Measurements from ENCODE around the gene DVL2. TPM values are rescaled to one million over a fixed set of nuclear protein-coding genes. Genes with fewer than 3 reads are reported as not detected.

The DVL2 gene
- total RNA-seq (34.1 TPM), polyA plus RNA-seq (ENCODE audit: insufficient read depth in 1 of 8, insufficient read length in 8 of 8, low replicate concordance in 1 of 8) (10 to 100 TPM; 31.2 to 43.3 (median 40.0) TPM)
- long read RNA-seq, donor 1, partial matches to known transcripts = 0 of 4 reads
- long read RNA-seq, donor 1, other reads (novel, unspliced or antisense) = 0 of 4 reads
- long read RNA-seq, donor 2 = 0 reads
- long read RNA-seq, donor 3, partial matches to known transcripts = 6 of 14 reads
- long read RNA-seq, donor 3, other reads (novel, unspliced or antisense) = 5 of 14 reads
- long read RNA-seq, donor 4, partial matches to known transcripts = 0 of 4 reads
- long read RNA-seq, donor 4, other reads (novel, unspliced or antisense) = 0 of 4 reads
- long read RNA-seq, donor 5, transcript DVL2-201 (15 exons, 3,018 nt) = major isoform, 8 of 22 reads
- long read RNA-seq, donor 5, partial matches to known transcripts = 7 of 22 reads
- long read RNA-seq, donor 5, other reads (novel, unspliced or antisense) = 6 of 22 reads
- long read RNA-seq, donor 6, transcript DVL2-201 (15 exons, 3,018 nt) = major isoform, 5 of 6 reads
- long read RNA-seq, donor 6, partial matches to known transcripts = 0 of 6 reads
- long read RNA-seq, donor 6, other reads (novel, unspliced or antisense) = 0 of 6 reads
- long read RNA-seq, donor 7, partial matches to known transcripts = 0 of 4 reads
- long read RNA-seq, donor 7, other reads (novel, unspliced or antisense) = 0 of 4 reads
- long read RNA-seq, donor 8, partial matches to known transcripts = 0 of 4 reads
- long read RNA-seq, donor 8, other reads (novel, unspliced or antisense) = 0 of 4 reads
- long read RNA-seq, donor 9, partial matches to known transcripts = 0 of 4 reads
- long read RNA-seq, donor 9, other reads (novel, unspliced or antisense) = 0 of 4 reads
- long read RNA-seq, donor 10, transcript DVL2-201 (15 exons, 3,018 nt) = major isoform, 9 of 14 reads
- long read RNA-seq, donor 10, partial matches to known transcripts = 5 of 14 reads
- long read RNA-seq, donor 10, other reads (novel, unspliced or antisense) = 0 of 14 reads
- long read RNA-seq, donor 11 = 0 reads

DNA sequence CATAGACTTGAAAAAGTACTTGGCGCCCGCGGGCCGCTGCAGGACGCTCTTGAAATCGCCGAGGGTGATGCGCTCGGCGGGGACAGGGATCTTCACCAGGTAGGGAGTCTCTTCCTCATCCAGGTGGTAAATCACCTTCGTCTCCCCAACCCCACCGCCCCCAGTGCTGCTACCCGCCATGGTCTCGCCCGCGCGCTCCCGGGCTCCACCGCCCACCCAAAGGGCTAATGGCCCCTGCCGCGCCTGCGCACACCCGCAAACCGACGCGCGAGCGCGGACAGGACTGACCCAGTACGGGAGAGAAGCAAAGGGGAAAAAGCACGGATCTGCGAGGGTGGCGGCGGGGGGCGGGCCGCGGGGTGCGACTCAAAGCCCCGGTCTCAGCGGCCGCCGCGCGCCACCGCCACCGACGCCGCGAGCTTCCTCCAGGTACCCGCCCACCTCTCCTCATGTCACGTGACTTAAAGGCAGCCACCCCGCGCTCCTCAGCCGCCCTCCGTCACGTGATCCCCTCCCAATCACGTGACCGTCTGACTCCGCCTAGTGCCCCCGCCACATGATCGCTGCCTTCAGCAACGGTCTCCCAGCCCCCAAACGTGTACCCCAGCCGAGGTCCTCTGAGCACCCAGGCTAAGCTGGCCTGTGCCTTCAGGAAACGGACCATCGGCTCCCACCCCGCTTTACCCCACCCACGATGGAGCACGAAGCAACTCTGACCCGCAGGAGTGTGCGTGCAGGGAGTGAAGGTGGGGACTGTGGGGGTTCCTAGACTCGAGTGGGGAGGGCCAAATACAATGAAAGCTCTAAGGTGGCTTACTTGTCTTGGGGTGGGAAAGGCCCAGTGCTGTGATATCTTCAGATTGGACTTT, at the start of gene DVL2:
Gene DVL2 (minus strand): TSS at position 435 of the 869 bp plus-strand sequence. CDS start 255 bp downstream, at position 180.
- Histone ChIP-seq H3K4me1 (ENCODE audit: control insufficient read depth, insufficient read depth, low read length) (peaks cover 31% of the 10 kb centered on the region), H3K9me3 (replicated peaks; ENCODE audit: control insufficient read depth, low read depth, low read length) (no peaks in the 10 kb centered on the region), H3K27me3 (ENCODE audit: control insufficient read depth, insufficient read depth, low read length) (no peaks in the 10 kb centered on the region), H3K36me3 (ENCODE audit: control insufficient read depth, insufficient read depth, low read length) (peaks cover 40% of the 10 kb centered on the region), H3K4me3 (ENCODE audit: low read length) (peak within 1 kb of the TSS; percentile 94), H3K27ac (ENCODE audit: low read length) (peak within 1 kb of the TSS; percentile 91)
- 0% methylated on average over 59 of the region's 72 CpGs for WGBS (ENCODE audit: insufficient coverage)
- peak; percentile 98 for DNase-seq

DNA sequence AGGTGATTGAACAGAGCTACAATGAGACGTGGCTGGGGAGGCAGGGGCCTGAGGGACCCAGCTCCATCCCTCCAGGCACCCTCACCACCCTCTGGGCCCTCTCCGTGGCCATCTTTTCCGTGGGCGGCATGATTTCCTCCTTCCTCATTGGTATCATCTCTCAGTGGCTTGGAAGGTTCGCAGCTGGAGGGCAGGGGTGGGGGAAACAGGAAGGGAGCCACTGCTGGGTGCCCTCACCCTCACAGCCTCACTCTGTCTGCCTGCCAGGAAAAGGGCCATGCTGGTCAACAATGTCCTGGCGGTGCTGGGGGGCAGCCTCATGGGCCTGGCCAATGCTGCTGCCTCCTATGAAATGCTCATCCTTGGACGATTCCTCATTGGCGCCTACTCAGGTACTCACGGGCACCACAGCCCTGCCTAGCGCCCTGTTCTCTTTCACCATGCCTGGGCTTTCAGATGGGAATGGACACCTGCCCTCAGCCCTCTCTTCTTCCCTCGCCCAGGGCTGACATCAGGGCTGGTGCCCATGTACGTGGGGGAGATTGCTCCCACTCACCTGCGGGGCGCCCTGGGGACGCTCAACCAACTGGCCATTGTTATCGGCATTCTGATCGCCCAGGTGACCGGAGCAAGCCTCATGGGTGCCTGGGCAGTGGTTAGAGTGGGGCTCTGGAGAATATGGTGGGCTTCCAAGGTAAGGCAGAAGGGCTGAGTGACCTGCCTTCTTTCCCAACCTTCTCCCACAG, 49.3 kb upstream of the DVL2 start:
- 80% methylated on average over 8 of the region's 18 CpGs for WGBS (ENCODE audit: insufficient coverage)
- DNase-seq = no peak
- H3K4me3 ChIP-seq (ENCODE audit: low read length) = no peak overlapping the region
- H3K27ac ChIP-seq (ENCODE audit: low read length) = no peak overlapping the region
- H3K9me3 ChIP-seq (replicated peaks; ENCODE audit: control insufficient read depth, low read depth, low read length) = no peaks in the 10 kb centered on the region
- peaks cover 39% of the 10 kb centered on the region for H3K27me3 ChIP-seq (ENCODE audit: control insufficient read depth, insufficient read depth, low read length)
- H3K36me3 ChIP-seq (ENCODE audit: control insufficient read depth, insufficient read depth, low read length) = peaks cover 28% of the 10 kb centered on the region
- peaks cover 30% of the 10 kb centered on the region for H3K4me1 ChIP-seq (ENCODE audit: control insufficient read depth, insufficient read depth, low read length)

DNA sequence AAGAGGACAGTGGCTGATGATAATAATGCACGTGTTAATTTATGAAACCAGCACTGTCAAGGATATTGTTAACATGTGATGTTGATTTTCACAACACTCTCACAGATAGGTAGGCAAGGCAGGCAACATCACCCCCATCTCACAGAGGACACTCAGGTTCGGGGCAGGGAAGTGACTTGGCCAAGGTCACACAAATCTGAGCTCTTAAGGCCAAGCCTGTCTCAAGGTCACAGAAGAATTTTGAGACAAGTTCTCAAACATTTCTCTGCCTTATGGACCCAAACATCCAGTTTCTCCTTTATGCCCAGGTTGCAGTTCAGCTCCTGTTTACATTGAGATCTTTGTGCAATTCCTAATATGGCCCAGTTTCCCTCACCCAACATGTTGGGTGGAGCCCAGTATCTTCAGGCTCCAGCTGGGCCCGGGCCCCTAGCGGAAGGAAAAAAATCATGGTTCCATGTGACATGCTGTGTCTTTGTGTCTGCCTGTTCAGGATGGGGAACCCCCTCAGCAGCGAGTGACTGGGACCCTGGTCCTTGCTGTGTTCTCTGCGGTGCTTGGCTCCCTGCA, 48.5 kb upstream of the DVL2 start:
- H3K36me3 ChIP-seq (ENCODE audit: control insufficient read depth, insufficient read depth, low read length) = peaks cover 28% of the 10 kb centered on the region
- peaks cover 37% of the 10 kb centered on the region for H3K27me3 ChIP-seq (ENCODE audit: control insufficient read depth, insufficient read depth, low read length)
- peaks cover 30% of the 10 kb centered on the region for H3K4me1 ChIP-seq (ENCODE audit: control insufficient read depth, insufficient read depth, low read length)
- 80% methylated on average over 5 of the region's 6 CpGs for WGBS (ENCODE audit: insufficient coverage)
- H3K4me3 ChIP-seq (ENCODE audit: low read length) = peak overlapping the region; percentile 61
- DNase-seq = no peak
- peak overlapping the region; percentile 95 for H3K27ac ChIP-seq (ENCODE audit: low read length)
- H3K9me3 ChIP-seq (replicated peaks; ENCODE audit: control insufficient read depth, low read depth, low read length) = no peaks in the 10 kb centered on the region

DNA sequence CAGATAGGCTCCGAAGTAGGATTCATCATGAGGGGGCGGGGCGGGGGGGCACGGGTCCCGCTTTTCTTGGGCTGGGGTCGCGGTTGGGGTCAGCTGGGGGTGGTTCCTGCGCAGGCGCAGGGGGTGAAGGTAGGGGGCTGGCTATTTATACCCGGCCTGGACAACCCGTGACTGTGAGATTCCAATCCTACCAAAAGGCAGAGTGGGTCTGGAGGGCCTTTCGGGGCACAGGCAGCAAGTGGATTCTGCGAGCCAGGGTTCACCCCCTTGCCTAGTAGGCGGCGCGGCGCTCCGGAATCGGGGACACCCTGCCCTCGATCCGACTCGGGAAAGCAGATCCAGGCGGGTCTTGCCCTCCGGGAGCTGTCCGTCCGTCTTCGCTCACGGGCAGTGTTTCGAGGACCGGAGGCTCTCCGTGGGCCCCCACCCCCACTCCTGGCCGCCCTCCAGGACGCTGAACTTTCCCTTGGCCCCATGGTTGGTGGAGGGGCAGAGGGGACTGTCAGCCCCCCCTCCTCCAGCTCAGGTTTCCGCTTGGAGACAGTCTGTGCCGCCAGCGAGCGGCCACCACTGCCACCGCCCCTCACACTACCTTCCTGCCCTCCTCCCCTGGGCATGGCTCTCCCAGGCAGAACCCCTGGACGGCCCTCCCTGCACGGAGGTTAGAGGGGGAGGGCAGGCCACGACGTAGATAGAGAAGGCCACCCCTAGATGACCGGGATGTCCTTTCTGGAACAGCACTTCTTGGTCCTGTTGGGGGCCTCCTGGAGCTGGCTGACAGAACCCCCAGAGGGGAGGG, 47.8 kb upstream of the DVL2 start:
- Histone ChIP-seq H3K4me1 (ENCODE audit: control insufficient read depth, insufficient read depth, low read length) (peaks cover 28% of the 10 kb centered on the region), H3K27ac (ENCODE audit: low read length) (peak overlapping the region; percentile 95), H3K4me3 (ENCODE audit: low read length) (peak overlapping the region; percentile 61), H3K9me3 (replicated peaks; ENCODE audit: control insufficient read depth, low read depth, low read length) (no peaks in the 10 kb centered on the region), H3K27me3 (ENCODE audit: control insufficient read depth, insufficient read depth, low read length) (peaks cover 37% of the 10 kb centered on the region), H3K36me3 (ENCODE audit: control insufficient read depth, insufficient read depth, low read length) (peaks cover 28% of the 10 kb centered on the region)
- WGBS (ENCODE audit: insufficient coverage) = 3% methylated on average over 20 of the region's 43 CpGs
- DNase-seq = peak; percentile 48

DNA sequence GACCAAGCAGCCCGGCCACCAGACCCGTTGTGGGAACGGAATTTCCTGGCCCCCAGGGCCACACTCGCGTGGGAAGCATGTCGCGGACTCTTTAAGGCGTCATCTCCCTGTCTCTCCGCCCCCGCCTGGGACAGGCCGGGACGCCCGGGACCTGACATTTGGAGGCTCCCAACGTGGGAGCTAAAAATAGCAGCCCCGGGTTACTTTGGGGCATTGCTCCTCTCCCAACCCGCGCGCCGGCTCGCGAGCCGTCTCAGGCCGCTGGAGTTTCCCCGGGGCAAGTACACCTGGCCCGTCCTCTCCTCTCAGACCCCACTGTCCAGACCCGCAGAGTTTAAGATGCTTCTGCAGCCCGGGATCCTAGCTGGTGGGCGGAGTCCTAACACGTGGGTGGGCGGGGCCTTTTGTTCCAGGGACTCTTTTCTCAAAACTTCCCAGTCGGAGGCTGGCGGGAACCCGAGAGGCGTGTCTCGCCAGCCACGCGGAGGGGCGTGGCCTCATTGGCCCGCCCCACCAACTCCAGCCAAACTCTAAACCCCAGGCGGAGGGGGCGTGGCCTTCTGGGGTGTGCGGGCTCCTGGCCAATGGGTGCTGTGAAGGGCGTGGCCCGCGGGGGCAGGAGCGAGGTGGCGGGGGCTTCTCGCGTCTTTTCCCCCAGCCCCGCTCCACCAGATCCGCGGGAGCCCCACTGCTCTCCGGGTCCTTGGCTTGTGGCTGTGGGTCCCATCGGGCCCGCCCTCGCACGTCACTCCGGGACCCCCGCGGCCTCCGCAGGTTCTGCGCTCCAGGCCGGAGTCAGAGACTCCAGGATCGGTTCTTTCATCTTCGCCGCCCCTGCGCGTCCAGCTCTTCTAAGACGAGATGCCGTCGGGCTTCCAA, 47.0 kb upstream of the DVL2 start, which contains the start of gene SLC2A4:
Gene SLC2A4 (plus strand): TSS at position 645 of the 879 bp plus-strand sequence. CDS start 217 bp downstream, at position 862.
- peak within 1 kb of the TSS; percentile 61 for H3K4me3 ChIP-seq (ENCODE audit: low read length)
- peak; percentile 94 for DNase-seq
- H3K27ac ChIP-seq (ENCODE audit: low read length) = peak within 1 kb of the TSS; percentile 95
- H3K36me3 ChIP-seq (ENCODE audit: control insufficient read depth, insufficient read depth, low read length) = peaks cover 26% of the 10 kb centered on the region
- peaks cover 33% of the 10 kb centered on the region for H3K27me3 ChIP-seq (ENCODE audit: control insufficient read depth, insufficient read depth, low read length)
- H3K4me1 ChIP-seq (ENCODE audit: control insufficient read depth, insufficient read depth, low read length) = peaks cover 28% of the 10 kb centered on the region
- WGBS (ENCODE audit: insufficient coverage) = under 1% methylated on average over 71 of the region's 71 CpGs
- no peaks in the 10 kb centered on the region for H3K9me3 ChIP-seq (replicated peaks; ENCODE audit: control insufficient read depth, low read depth, low read length)

DNA sequence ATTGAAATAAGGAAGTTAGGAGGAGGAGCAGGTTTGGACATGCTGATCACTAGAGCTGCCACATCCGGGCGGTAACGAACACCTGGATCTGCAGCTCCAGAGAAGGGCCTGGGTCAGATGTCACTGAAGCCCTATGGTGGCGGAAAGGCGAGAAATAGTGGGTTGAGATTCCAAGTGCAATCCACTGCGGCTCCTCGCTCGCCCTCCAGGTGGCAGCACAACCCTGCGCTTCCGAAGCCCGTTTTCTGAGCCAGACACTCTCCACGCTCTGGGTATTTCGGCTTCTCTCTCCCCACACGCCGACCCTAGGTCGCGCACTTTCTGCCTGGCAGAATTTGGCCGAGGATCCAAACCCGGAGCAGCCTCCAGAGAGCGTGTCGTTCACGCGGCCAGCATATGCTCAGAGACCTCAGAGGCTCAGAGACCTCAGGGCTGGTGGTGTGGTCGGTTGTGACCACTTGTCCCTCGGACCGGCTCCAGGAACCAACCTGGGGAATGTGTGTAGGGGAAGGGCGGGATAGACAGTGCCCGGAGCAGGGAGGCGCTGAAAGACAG, 46.3 kb upstream of the DVL2 start:
- Histone ChIP-seq H3K4me3 (ENCODE audit: low read length) (peak overlapping the region; percentile 61), H3K9me3 (replicated peaks; ENCODE audit: control insufficient read depth, low read depth, low read length) (no peaks in the 10 kb centered on the region), H3K36me3 (ENCODE audit: control insufficient read depth, insufficient read depth, low read length) (peaks cover 22% of the 10 kb centered on the region), H3K27ac (ENCODE audit: low read length) (peak overlapping the region; percentile 95), H3K4me1 (ENCODE audit: control insufficient read depth, insufficient read depth, low read length) (peaks cover 28% of the 10 kb centered on the region), H3K27me3 (ENCODE audit: control insufficient read depth, insufficient read depth, low read length) (peaks cover 33% of the 10 kb centered on the region)
- WGBS (ENCODE audit: insufficient coverage) = under 1% methylated on average over 23 of the region's 29 CpGs
- DNase-seq = peak; percentile 88

DNA sequence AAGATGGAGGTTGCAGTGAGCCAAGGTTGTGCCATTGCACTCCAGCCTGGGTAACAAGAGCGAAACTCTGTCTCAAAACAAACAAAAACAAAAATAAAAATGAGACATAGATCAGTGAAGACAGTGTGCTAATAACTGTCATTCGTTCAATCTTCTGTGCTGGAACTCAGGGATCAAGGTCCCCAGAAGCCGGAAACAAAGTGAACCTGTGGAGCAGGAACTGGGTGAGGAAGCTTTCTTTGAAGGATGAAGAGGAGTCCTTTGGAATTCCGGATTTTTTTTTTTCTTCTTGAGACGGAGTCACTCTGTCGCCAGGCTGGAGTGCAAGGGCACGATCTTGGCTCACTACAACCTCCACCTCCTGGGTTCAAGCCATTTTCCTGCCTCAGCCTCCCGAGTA, 45.1 kb upstream of the DVL2 start:
- H3K9me3 ChIP-seq (replicated peaks; ENCODE audit: control insufficient read depth, low read depth, low read length) = no peaks in the 10 kb centered on the region
- peaks cover 36% of the 10 kb centered on the region for H3K27me3 ChIP-seq (ENCODE audit: control insufficient read depth, insufficient read depth, low read length)
- WGBS (ENCODE audit: insufficient coverage) = 91% methylated on average over 4 of the region's 8 CpGs
- peaks cover 11% of the 10 kb centered on the region for H3K36me3 ChIP-seq (ENCODE audit: control insufficient read depth, insufficient read depth, low read length)
- no peak for DNase-seq
- H3K27ac ChIP-seq (ENCODE audit: low read length) = no peak overlapping the region
- no peak overlapping the region for H3K4me3 ChIP-seq (ENCODE audit: low read length)
- H3K4me1 ChIP-seq (ENCODE audit: control insufficient read depth, insufficient read depth, low read length) = peaks cover 28% of the 10 kb centered on the region

All from muscle of leg (tissue), 16 donors.